ENCODE measurements around the gene MRPL57. TPM values are rescaled to one million over a fixed set of nuclear protein-coding genes. Genes with fewer than 3 reads are reported as not detected.
"Not testable (repeated sequence)": the region's sequence is repeated elsewhere in the genome, so short reads cannot be mapped to it uniquely, and the experiment has no call there.

The MRPL57 gene
- 10 to 100 TPM; 19.1 to 20.2 TPM for total RNA-seq

GRCh38 chr13:21176215-21176981, at the start of gene MRPL57, which contains the start of gene SKA3:
Gene MRPL57 (plus strand): TSS chr13:21176658. CDS start chr13:21176917, 259 bp downstream.
Gene SKA3 (minus strand): TSS chr13:21176552. CDS start chr13:21176477, 75 bp downstream.
- Mint-ChIP-seq H3K9me3 (no peaks in the 10 kb centered on the region), H3K4me3 (peak within 1 kb of the TSS; percentile 92), H3K27me3 (no peaks in the 10 kb centered on the region), H3K4me1 (peaks cover 22% of the 10 kb centered on the region), H3K27ac (peak within 1 kb of the TSS; percentile 96), H3K36me3 (peaks cover 8% of the 10 kb centered on the region)
- ATAC-seq (ENCODE audit: low read depth) = peak; percentile 97
- POLR2A ChIA-PET = interaction anchor here (0.5 to 2.9 kb wide), 24 partner anchors 10 to 1314 kb away, joined by 3 to 36 read pairs (median 4); partner anchors contain the start of genes LATS2, MICU2 and ZDHHC20
- DNase-seq = peak; percentile 98

- no peak overlapping the region for H3K27ac Mint-ChIP-seq
- H3K27me3 Mint-ChIP-seq = peaks cover 16% of the 10 kb centered on the region
- no peak for ATAC-seq (ENCODE audit: low read depth)
- no peaks in the 10 kb centered on the region for H3K36me3 Mint-ChIP-seq
- H3K4me3 Mint-ChIP-seq = no peak overlapping the region
- POLR2A ChIA-PET = interaction anchor here (1.9 kb wide), 1 partner anchor 46 kb away, joined by 8 read pairs; the partner anchor contains the start of genes MRPL57 and SKA3
- H3K4me1 Mint-ChIP-seq = no peaks in the 10 kb centered on the region
- H3K9me3 Mint-ChIP-seq = no peaks in the 10 kb centered on the region
- no peak for DNase-seq
Observed at GRCh38 chr13:21130116-21130515, 46.3 kb upstream of the MRPL57 start.

- H3K4me3 Mint-ChIP-seq = no peak overlapping the region
- H3K4me1 Mint-ChIP-seq = no peaks in the 10 kb centered on the region
- H3K9me3 Mint-ChIP-seq = no peaks in the 10 kb centered on the region
- ATAC-seq (ENCODE audit: low read depth) = no peak
- POLR2A ChIA-PET = no interaction called here
- H3K27me3 Mint-ChIP-seq = peaks cover 25% of the 10 kb centered on the region
- H3K27ac Mint-ChIP-seq = no peak overlapping the region
- DNase-seq = no peak
- H3K36me3 Mint-ChIP-seq = no peaks in the 10 kb centered on the region
Observed at GRCh38 chr13:21133077-21133476, 43.4 kb upstream of the MRPL57 start.

- no peaks in the 10 kb centered on the region for H3K9me3 Mint-ChIP-seq
- H3K4me3 Mint-ChIP-seq = no peak overlapping the region
- H3K4me1 Mint-ChIP-seq = peaks cover 3% of the 10 kb centered on the region
- no peaks in the 10 kb centered on the region for H3K36me3 Mint-ChIP-seq
- H3K27me3 Mint-ChIP-seq = peaks cover 25% of the 10 kb centered on the region
- DNase-seq = no peak
- POLR2A ChIA-PET = interaction anchor here (1.1 kb wide), 1 partner anchor 41 kb away, joined by 3 read pairs; the partner anchor contains the start of gene SKA3
- H3K27ac Mint-ChIP-seq = no peak overlapping the region
- ATAC-seq (ENCODE audit: low read depth) = no peak
Observed at GRCh38 chr13:21134475-21134874, 42.0 kb upstream of the MRPL57 start.

GRCh38 chr13:21135833-21136232, 40.6 kb upstream of the MRPL57 start:
- H3K9me3 Mint-ChIP-seq; H3K27ac Mint-ChIP-seq; ATAC-seq (ENCODE audit: low read depth); H3K4me1 Mint-ChIP-seq; H3K36me3 Mint-ChIP-seq; POLR2A ChIA-PET; DNase-seq; H3K4me3 Mint-ChIP-seq: not testable (repeated sequence)
- H3K27me3 Mint-ChIP-seq = peaks cover 25% of the 10 kb centered on the region

- peaks cover 7% of the 10 kb centered on the region for H3K36me3 Mint-ChIP-seq
- DNase-seq (no peak), ATAC-seq (ENCODE audit: low read depth) (no peak)
- H3K4me1 Mint-ChIP-seq = peaks cover 13% of the 10 kb centered on the region
- peaks cover 23% of the 10 kb centered on the region for H3K27me3 Mint-ChIP-seq
- POLR2A ChIA-PET = interaction anchor here (0.8 kb wide), 1 partner anchor 27 kb away, joined by 3 read pairs; no protein-coding TSS in a partner anchor
- no peaks in the 10 kb centered on the region for H3K9me3 Mint-ChIP-seq
- H3K4me3 Mint-ChIP-seq = no peak overlapping the region
- H3K27ac Mint-ChIP-seq = no peak overlapping the region
Observed at GRCh38 chr13:21137696-21138095, 38.8 kb upstream of the MRPL57 start.

GRCh38 chr13:21138561-21138960, 37.9 kb upstream of the MRPL57 start:
- H3K27ac Mint-ChIP-seq = peak overlapping the region; percentile 61
- peaks cover 15% of the 10 kb centered on the region for H3K27me3 Mint-ChIP-seq
- DNase-seq = no peak
- POLR2A ChIA-PET = interaction anchor here (0.7 kb wide), 1 partner anchor 172 kb away, joined by 4 read pairs; no protein-coding TSS in a partner anchor
- no peak for ATAC-seq (ENCODE audit: low read depth)
- peaks cover 12% of the 10 kb centered on the region for H3K36me3 Mint-ChIP-seq
- H3K4me3 Mint-ChIP-seq = peak overlapping the region; percentile 63
- H3K4me1 Mint-ChIP-seq = peaks cover 20% of the 10 kb centered on the region
- H3K9me3 Mint-ChIP-seq = no peaks in the 10 kb centered on the region

GRCh38 chr13:21139374-21139773, 37.1 kb upstream of the MRPL57 start:
- POLR2A ChIA-PET = no interaction called here
- peak overlapping the region; percentile 99 for H3K4me3 Mint-ChIP-seq

GRCh38 chr13:21142766-21143165, 33.7 kb upstream of the MRPL57 start:
- no peaks in the 10 kb centered on the region for H3K27me3 Mint-ChIP-seq
- peaks cover 24% of the 10 kb centered on the region for H3K4me1 Mint-ChIP-seq
- ATAC-seq (ENCODE audit: low read depth) = no peak
- no peak for DNase-seq
- POLR2A ChIA-PET = no interaction called here
- peaks cover 21% of the 10 kb centered on the region for H3K36me3 Mint-ChIP-seq
- H3K9me3 Mint-ChIP-seq = no peaks in the 10 kb centered on the region
- peak overlapping the region; percentile 53 for H3K4me3 Mint-ChIP-seq
- peak overlapping the region; percentile 15 for H3K27ac Mint-ChIP-seq

More at GRCh38 chr13:21139374-21139773, 37.1 kb upstream of the MRPL57 start:
- ATAC-seq (ENCODE audit: low read depth) (no peak), DNase-seq (no peak)
- Mint-ChIP-seq H3K4me1 (peaks cover 24% of the 10 kb centered on the region), H3K27ac (peak overlapping the region; percentile 100), H3K36me3 (peaks cover 15% of the 10 kb centered on the region), H3K9me3 (no peaks in the 10 kb centered on the region), H3K27me3 (peaks cover 13% of the 10 kb centered on the region)

- ATAC-seq (ENCODE audit: low read depth) (no peak), DNase-seq (no peak)
- no peaks in the 10 kb centered on the region for H3K9me3 Mint-ChIP-seq
- no peak overlapping the region for H3K27ac Mint-ChIP-seq
- H3K4me3 Mint-ChIP-seq = no peak overlapping the region
- H3K36me3 Mint-ChIP-seq = peaks cover 15% of the 10 kb centered on the region
- no peaks in the 10 kb centered on the region for H3K27me3 Mint-ChIP-seq
- H3K4me1 Mint-ChIP-seq = peaks cover 9% of the 10 kb centered on the region
- POLR2A ChIA-PET = interaction anchor here (2.6 kb wide), 1 partner anchor 29 kb away, joined by 14 read pairs; the partner anchor contains the start of genes MRPL57 and SKA3
Observed at GRCh38 chr13:21147827-21148226, 28.6 kb upstream of the MRPL57 start.

- Mint-ChIP-seq H3K9me3 (no peaks in the 10 kb centered on the region), H3K36me3 (peaks cover 11% of the 10 kb centered on the region), H3K4me1 (peaks cover 2% of the 10 kb centered on the region), H3K27ac (no peak overlapping the region), H3K4me3 (no peak overlapping the region), H3K27me3 (no peaks in the 10 kb centered on the region)
- POLR2A ChIA-PET = interaction anchor here (1.2 to 2.6 kb wide), 2 partner anchors 28 to 455 kb away, joined by 3 to 14 read pairs; partner anchors contain the start of genes MICU2, MRPL57 and SKA3
- ATAC-seq (ENCODE audit: low read depth) (no peak), DNase-seq (no peak)
Observed at GRCh38 chr13:21148557-21149258, 27.8 kb upstream of the MRPL57 start.

GRCh38 chr13:21149568-21149967, 26.9 kb upstream of the MRPL57 start:
- POLR2A ChIA-PET = interaction anchor here (0.7 to 2.6 kb wide), 3 partner anchors 27 to 454 kb away, joined by 3 to 14 read pairs (median 3); partner anchors contain the start of genes MICU2, MRPL57 and SKA3
- no peaks in the 10 kb centered on the region for H3K4me1 Mint-ChIP-seq
- DNase-seq (no peak), ATAC-seq (ENCODE audit: low read depth) (no peak)
- H3K9me3 Mint-ChIP-seq = no peaks in the 10 kb centered on the region
- H3K36me3 Mint-ChIP-seq = peaks cover 15% of the 10 kb centered on the region
- H3K4me3 Mint-ChIP-seq = no peak overlapping the region
- no peaks in the 10 kb centered on the region for H3K27me3 Mint-ChIP-seq
- no peak overlapping the region for H3K27ac Mint-ChIP-seq

GRCh38 chr13:21150013-21150412, 26.4 kb upstream of the MRPL57 start:
- POLR2A ChIA-PET = interaction anchor here (0.7 to 2.6 kb wide), 3 partner anchors 19 to 309 kb away, joined by 3 to 14 read pairs (median 6); partner anchors contain the start of genes MRPL57 and SKA3
- Mint-ChIP-seq H3K4me3 (no peak overlapping the region), H3K9me3 (no peaks in the 10 kb centered on the region), H3K36me3 (peaks cover 18% of the 10 kb centered on the region), H3K27me3 (no peaks in the 10 kb centered on the region), H3K4me1 (no peaks in the 10 kb centered on the region), H3K27ac (no peak overlapping the region)
- DNase-seq = no peak
- ATAC-seq (ENCODE audit: low read depth) = no peak

Data from activated naive CD8-positive, alpha-beta T cell treated with anti-CD3 and anti-CD28 coated beads, Interleukin-2, amount 10 ng/mL, durations not matched to agents 7 days and 5 days (primary cell).